GM21529 (cell line): ENCODE results near the gene PHYHIPL.

Source experiments
- ATAC-seq: cut with Tn5 transposase; IDR thresholded peaks from one replicate; pipeline ENCODE4 v1.9.1; 2021; ENCODE audit not compliant: unreplicated experiment

The PHYHIPL gene

DNA sequence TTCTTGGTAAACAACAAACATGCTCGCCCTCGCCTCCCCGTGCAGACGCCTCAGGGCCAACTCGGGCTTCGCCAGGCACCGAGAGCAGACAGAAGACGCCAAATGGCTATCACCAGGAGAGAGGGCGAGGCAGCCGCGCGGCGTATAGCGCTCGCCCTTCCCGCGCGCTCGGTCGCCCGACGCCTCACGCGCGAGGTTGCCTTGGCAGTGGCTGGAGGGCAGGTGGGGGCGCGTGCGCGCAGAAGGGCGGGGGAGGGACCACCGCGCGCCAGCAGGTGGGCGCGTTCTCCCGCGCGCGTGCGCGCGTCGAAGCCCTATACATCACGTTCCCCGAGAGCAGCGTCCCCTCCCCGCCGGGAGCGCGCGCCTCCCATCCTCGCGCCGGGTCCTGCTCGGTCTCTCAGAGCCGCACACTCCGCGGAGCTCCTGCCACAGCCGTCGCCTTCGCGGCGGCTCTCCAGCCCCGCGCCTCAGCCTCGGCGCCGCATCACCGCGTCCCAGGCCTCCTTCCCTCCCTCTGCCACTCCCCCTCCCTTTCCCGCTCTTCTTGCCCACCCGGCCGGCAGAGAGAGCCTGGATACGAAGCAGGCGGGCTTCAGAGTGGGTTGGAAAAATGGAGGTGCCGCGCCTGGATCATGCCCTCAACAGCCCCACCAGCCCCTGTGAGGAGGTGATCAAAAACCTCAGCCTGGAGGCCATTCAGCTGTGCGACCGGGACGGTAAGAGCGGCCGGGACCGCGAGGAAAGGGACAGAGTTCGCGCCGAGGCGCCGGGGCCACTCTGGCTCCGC is at the start of gene PHYHIPL:
TSS of gene PHYHIPL (plus strand) at position 403 of the 790 bp plus-strand sequence. CDS start at position 614, 211 bp downstream.
- ATAC-seq = no peak

DNA sequence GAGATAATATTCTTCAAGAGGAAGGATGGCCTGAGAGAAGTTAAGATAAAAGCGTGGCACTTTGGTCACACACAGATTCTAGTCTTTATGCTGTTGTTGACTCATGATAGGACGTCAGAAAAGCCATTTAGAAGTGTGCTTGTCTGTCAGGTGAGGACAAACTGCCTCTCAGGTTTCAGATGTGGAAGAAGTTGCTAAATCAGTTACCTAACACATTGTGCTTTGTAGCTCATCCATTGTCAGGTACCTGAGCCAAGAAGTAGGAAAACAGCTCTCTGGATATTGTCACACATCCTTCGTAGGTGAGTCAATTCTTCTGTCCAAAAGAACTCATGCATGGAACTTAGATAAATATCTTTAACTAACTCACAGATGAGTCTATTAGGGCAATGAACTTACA is 49.5 kb upstream of the PHYHIPL start:
- ATAC-seq = no peak

DNA sequence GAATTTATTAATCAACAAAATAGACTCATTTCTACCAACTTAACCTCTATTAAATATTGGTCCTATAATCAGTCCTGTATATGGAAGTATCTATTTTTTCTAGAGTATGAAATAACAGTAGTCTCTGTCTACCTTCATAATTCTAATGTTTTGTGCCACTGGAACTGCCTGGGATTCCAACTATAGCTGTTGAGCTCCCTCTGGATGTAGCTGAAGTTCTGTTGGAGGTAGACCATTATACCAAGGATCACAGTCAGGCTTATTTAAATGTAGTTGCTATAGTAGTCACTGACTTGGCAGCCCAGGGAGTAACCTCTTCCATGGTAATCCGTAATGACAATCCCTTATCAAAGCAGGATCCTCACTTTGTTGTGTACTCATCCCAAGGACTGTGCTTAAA is 48.5 kb upstream of the PHYHIPL start:
- ATAC-seq = no peak

DNA sequence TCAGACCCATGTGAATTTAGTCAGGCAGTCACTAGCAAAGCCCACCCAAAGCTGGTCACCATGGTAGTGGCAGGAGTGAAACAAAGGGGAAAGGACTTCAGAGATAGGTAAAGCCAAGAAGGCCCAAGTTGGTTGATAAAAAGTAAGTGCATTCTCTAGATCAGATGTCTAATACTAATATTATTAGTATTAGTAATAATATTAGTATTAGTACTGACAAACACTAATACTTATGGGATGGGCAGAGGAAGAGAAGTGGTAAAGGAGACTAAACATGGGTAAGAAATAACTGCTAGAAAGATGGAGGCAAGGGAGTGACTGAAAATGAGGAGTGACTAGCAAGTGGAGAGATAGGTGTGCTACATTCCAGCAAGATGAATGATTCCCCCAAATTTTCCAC is 46.6 kb upstream of the PHYHIPL start:
- no peak for ATAC-seq

DNA sequence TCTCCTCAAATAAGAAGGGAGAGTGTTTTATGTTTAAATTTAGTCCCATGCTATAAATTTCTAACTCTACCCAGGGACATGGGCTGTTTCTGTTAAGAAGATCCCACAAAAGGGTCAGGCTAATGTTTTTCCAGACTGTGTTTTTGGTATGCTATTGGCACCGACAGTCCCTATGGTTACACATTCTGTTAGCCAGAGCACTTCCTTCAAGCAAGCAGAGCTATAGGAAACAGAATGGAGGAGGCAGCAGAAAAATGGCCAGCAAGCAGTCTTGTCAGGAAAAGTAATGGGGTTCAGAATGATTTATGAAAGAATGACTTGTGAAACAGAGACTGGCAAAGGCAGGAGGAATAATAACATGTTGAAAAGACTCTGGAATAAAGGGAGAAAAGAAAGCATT is 44.8 kb upstream of the PHYHIPL start:
- ATAC-seq = no peak

DNA sequence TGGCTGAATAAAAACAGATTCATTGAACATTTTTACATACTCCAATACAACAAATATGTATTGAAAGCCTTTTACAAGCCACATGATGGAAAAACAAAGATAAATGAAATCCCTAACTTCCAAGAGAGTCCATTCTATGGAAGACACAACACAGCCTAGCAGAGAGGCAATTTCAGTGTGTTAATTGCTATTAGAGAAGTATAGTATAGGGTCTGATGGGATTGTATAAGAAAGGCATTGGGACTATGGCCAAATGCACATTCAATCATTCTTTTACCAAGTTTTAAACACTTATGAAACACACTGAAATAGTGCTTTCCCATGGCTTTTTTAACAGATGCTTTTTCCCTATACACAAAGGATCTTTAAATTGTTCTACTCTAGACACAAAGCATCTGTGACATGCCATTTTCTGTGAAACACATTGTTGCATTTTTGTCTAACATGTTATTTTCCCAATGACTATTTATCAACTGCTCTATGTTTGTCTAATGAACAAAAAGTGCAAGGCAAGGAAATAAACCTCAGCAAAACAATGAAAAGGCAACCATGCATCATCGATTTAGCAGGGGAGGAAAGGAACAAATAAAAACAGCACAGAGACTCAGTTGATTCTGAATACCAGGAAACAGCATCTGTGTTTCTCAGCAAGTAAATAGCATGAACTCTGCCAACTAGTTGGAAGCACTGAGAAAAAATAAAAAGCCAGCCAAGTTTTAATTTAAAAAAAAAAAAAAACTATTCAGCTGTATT is 42.4 kb upstream of the PHYHIPL start:
- no peak for ATAC-seq

DNA sequence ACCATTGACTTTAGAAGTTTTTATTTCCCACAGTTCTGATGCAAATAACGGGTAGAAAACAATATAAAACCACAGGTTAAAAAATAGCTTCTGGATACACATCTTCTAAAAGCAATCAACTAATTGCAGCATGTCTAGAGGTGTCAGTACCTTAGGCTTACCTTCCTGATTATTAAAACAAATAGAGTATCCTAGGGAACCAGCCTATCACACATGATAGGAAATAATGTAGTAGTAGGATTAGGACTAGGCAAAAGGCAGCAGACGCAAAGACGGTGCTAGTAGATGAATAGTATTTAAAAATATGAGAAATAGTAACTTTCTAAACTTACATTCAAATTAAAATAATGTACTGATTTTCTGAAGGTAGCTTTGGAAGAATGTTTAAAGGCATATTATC is 41.7 kb upstream of the PHYHIPL start:
- ATAC-seq = no peak

DNA sequence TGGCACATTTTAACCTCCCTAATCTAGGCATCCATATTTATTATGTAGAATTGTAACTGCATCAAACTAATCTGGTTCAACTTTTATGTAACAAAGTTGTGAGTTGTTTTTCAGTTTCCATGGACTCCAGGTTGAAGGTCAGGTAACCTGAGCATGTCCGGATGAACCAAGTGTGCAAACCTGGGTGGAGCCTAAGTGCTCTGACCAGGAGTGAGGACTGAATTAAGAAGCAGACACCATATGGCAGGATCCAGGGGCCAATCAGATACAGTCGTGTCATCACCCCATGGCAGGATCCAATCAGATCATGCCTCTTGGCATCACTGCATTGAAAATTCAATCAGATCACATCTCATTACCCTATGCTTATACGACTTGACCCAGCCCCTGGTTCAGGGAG is 41.2 kb upstream of the PHYHIPL start:
- ATAC-seq = no peak

DNA sequence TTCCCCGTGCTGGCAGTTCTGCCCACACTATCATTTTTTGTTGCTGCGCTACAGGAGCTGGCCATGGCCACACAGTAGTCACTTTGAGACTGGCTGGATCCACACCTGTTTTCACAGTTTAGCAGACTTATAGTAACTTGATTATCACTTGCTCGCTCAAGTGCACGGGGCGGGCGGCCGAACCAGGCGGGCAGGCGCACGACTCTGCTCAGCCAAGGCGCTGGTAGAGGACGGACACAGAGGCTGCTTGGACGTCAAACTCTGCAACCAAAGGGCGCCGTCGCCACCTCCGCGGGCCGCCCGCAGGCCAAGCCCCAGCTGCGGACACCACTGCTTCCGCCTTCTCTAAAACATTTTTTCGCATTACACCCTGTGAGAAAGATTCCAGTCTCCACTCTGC is 38.4 kb upstream of the PHYHIPL start:
- no peak for ATAC-seq

DNA sequence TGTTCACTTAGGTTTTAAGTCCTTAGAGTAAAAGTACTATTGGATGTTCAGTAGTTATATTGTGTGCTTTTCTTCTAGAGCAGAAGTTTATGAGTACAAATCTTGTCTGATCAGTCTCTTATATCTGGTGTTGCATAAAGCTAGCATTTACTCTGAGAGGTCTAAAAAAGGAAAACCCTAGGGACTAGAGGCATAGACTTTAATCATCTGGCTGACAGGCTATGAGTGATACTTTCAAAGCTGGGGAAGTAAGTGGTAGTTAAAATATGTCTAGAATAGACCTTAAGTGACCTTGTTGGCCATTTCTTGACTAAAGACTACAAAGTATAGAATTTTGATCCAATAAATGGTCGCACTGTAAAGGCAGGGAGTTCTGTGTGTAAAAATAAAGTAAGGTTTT is 32.9 kb upstream of the PHYHIPL start:
- no peak for ATAC-seq

DNA sequence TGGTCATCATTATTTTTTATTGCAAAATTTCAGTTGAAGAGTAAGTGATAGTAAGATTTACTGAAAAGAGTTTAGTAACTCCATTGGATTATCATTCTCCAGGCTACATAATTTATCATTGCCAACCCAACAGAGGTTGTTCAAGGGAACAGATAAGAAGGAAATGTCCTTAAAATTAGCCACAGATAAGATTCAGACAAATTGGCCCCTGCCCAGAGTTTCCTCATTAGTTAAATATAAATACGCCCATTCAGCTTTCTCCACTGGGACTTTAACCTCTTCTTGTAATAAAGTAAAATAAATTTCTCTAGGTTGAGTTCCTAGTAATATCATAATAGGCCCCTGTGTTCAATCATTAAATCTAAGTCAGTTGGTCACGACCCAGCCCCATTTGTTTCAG is 27.7 kb upstream of the PHYHIPL start:
- no peak for ATAC-seq

DNA sequence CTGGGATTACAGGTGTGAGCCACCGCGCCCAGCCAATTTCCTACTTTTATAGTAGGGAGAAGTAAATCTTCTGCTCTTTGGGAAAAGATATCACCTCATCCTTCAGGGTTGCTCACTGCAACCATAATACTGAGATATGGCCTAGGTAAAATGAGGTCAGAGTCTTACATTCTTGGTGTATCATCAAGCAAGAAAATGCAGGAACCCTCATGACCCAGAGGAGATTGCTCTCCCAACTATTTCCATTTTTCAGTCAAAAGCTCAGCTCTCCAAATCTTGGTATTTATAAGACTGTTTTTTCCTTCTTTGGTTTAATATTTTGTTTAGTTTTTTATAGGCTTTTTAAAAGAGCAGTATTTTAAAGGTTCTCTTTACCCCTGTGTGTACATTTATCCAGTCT is 20.9 kb upstream of the PHYHIPL start:
- ATAC-seq = no peak

DNA sequence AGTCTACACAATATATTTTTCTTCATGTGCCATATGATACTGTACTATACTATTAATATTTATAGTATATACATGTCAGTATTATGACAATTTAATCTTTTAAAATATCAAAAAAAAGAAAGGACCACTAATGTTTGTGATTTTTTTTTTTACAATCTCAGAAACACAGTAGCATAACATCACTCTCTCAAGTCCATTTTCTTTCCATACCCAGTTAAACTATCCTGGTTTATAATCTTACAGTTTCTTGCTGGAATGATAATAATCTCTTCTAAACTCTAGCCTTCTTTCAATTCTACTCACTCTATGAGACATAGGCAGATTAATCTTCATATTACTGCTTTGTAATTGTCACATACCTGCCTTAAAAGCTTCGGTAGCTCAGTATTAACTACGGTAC is 8.9 kb upstream of the PHYHIPL start:
- no peak for ATAC-seq

DNA sequence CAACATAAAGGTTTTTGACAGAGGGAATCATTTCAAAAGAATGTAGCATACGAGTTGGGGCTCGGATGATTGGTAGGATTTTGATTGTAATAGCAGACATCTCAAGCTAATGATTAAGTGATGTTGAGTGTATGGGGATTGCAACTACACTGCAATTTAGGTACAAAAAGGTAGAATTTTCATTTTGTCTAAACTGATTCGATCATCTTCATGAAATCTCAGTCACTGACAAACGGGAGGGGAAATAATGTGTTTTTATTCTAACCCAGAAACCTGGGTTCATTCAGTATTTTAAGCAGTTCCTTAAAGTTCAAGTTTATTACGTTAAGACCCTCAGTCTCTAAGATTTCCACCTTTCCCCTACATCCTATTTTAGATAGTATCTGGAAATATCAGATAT is 3.9 kb upstream of the PHYHIPL start:
- ATAC-seq = no peak

DNA sequence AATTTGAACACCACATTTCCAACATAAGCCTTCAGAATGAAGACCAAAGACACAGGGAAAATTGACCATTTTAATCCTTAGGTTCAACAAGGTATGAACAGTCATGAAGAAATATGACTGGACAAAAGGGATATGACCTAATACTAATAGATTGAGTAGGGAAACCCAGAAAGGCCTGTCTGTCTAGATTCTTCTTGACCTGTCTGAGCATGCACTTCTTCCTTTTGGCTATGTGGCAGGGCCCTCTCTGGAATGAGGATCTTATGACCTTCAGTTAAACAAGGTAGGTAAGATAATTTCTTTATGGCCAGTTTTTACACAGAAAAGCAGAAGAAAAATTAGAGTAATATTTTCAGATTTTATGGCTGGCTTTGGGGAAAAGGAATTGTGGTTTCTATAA is 3.0 kb upstream of the PHYHIPL start:
- ATAC-seq = no peak

DNA sequence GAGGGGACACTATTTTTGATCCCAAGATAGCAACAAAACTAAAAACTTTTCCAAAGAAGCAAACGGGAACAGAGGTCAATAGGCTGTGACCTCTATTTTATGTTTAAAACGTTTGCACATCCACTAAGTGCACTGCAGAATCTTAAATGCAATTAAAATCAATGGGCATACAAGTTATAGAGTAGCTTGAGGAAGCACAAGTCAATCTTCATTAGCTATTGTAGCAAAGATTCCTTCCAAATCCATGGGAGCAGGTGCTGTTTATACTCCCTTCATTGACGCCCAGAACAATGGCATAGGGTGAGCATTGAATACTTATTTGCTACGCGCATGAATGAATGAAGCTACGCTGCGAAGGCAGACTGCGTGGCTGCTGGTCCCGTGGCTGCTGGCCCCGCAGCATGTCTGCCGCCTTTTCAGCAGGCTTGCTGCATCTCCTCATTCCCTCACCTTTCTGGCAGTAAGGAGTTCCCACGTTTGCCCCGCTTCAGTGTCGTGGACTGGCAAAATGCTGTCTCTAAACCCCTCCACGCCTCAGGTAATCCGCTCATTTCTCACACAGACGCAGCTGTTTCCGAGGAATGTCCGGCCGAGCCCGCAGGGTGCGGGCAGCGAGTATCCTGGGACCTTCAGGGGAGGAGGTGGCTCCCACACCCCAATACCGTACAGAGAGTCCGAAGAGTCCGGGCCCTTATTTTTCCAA is 754 bp upstream of the PHYHIPL start:
- no peak for ATAC-seq

DNA sequence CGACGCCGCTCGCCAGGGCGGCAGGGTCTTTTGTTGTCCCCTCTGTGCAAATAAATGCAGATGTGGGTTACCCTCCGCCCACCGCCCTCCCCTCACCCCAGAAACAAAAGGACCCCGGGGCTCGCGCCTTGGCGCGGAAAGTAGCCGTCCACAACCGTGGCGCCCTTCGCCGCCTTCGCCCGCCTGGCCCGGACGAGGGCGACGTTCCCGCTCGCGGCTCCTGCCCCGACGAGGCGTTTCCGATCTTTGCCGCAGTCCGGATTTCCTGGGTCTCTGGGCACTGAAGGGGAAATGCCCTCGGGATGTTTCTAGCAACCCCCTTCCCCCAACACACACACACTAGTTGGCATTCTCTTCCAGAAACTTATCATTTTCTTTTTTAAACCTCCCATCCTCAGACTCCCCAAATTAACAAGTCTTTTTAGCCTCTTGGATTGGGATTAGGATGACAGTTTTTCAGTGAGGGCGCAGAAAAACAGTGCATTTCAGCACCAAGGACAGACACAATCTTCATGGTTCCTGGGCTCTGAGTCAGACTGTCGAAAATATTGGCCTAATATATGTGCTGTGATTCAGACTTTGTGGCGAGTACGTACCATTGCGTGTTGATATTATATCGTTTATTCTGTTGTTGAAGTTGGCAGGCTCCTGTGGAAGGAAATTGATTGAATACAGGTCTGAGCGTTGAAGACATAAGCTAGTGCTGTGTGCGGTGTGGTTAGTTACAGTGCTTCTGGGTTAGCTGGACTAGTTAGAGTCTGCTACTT is 771 bp downstream of the PHYHIPL start:
- ATAC-seq = no peak

DNA sequence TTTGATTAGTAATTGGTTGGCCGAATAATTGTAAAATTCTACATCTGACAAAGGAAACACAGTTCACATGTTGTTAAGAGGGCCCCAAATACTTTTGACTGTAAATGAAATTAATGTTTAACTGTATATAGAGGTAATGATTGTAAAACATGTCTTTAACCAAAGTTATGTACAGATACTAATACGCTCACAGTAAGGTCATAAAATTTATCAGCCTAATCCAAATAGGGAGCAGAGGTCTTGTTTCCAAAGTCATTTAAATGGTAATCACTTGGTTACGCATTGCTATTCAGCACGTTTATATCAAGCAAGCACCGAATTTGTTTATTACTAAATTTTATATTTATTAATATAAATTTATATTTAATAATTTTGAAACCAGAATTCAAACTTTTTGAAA is 1.4 kb downstream of the PHYHIPL start:
- ATAC-seq = no peak

DNA sequence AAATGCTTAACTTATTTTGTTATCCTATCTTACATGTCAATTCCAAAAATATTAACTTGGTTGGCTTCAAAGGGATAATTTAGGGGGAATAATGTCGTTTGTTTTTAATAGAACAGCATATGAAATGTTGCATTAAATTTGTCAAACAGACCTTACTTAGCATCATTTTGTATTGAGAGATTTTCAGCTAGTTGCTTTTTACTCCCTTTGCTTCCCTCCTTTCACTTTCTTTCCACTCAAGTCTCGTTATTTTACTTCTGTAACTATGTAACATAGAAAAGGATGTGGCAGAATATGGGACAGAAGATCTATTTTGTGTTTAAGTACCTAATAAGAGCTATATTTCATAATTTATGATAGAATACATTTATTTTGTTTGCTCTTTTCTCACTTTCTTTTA is 2.6 kb downstream of the PHYHIPL start:
- ATAC-seq = no peak

DNA sequence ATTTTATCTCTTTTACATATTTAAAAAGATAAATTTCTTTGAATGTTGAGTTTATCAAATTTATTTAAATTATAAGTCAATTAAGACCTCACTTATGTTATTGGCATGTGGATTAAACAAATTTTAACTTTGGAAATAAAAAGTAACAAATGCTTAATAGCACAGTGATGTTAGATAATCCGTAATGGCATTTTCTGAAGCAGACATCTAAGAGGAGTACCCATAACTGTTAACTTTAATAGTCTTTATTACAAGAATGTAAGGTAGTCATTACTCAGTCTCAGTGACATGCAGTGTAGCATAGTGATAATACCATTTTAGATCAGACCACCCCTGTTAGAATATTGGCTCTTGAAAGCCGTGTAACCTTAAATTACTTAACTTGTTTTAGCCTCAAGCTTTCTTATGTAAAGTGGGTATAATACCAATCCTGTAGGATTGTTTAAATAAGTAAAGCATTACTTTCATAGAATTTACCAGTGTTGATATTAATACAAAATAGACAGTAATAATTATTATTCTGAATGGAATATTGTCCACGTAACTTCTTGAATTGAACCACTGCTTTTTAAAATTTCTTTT is 4.3 kb downstream of the PHYHIPL start:
- ATAC-seq = no peak

DNA sequence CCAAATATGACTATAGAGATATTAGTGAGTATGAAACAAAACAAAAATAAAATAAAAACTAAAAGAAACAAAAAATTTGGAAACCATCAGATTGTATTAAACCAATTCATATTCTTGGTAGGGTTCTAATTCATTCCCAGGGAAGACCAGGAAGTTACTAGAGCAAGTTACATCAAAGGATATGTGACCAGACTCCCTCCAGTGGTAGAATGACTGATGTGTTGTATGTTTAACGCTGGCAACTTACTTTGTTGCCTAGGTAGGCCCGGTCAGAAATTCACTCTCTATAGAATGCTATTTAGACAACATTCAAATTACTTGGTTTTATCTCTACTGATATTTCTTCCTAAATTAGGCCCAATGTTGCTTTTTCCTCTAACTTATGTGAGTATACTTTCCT is 5.2 kb downstream of the PHYHIPL start:
- ATAC-seq = no peak
